Endodermal cell (in vitro differentiated cells): ENCODE measurements around the gene MACC1. TPM values are rescaled to one million over a fixed set of nuclear protein-coding genes. Genes with fewer than 3 reads are reported as not detected.

Experiments used
- DNase-seq: peaks from one replicate; pipeline ENCODE4 v3.0.0-alpha.2; 2017
- H3K27ac ChIP-seq: 2 replicates; pipeline ENCODE4 v1.5.1; 2013; ENCODE audit warnings: mild to moderate bottlenecking, low read depth, low read length, moderate library complexity
- H3K27me3 ChIP-seq: 2 replicates; pipeline ENCODE4 v1.6.1; 2013; ENCODE audit warnings: mild to moderate bottlenecking, low read length, moderate library complexity; ENCODE audit not compliant: insufficient read depth, control insufficient read depth, poor library complexity, severe bottlenecking
- H3K36me3 ChIP-seq: 2 replicates; pipeline ENCODE4 v1.7.0; 2013; ENCODE audit warnings: mild to moderate bottlenecking, low read length, moderate library complexity; ENCODE audit not compliant: control insufficient read depth, insufficient read depth
- H3K4me1 ChIP-seq: one replicate; pipeline ENCODE4 v1.7.0; 2013; ENCODE audit warnings: low read length; ENCODE audit not compliant: control insufficient read depth, insufficient read depth
- H3K4me3 ChIP-seq: 2 replicates; pipeline ENCODE4 v1.5.1; 2013; ENCODE audit warnings: mild to moderate bottlenecking, low read length, moderate library complexity
- H3K9ac ChIP-seq: 2 replicates; pipeline ENCODE4 v1.6.1; 2013; ENCODE audit warnings: mild to moderate bottlenecking, low read length, moderate library complexity; ENCODE audit not compliant: poor library complexity, severe bottlenecking; ENCODE audit errors: extremely low read depth
- H3K9me3 ChIP-seq: 2 replicates; pipeline ENCODE4 v1.6.1; 2013; ENCODE audit warnings: mild to moderate bottlenecking, low read length, moderate library complexity; ENCODE audit not compliant: control insufficient read depth
- H3K27ac Mint-ChIP-seq: 2 replicates; pipeline ENCODE4 v1.8.0; 2020; ENCODE audit warnings: mixed read lengths
- H3K27me3 Mint-ChIP-seq: 2 replicates; pipeline ENCODE4 v1.8.0; 2021; ENCODE audit warnings: mild to moderate bottlenecking, mixed read lengths; ENCODE audit not compliant: insufficient read depth
- H3K36me3 Mint-ChIP-seq: 2 replicates; pipeline ENCODE4 v1.8.0; 2020; ENCODE audit warnings: low read depth, mixed read lengths
- H3K4me1 Mint-ChIP-seq: 2 replicates; pipeline ENCODE4 v1.8.0; 2020; ENCODE audit warnings: mixed read lengths
- H3K4me3 Mint-ChIP-seq: 2 replicates; pipeline ENCODE4 v1.8.0; 2020; ENCODE audit warnings: mild to moderate bottlenecking, moderate library complexity, mixed read lengths
- H3K9me3 Mint-ChIP-seq: 2 replicates; pipeline ENCODE4 v1.8.0; 2020; ENCODE audit warnings: mild to moderate bottlenecking, mixed read lengths
- WGBS, 2 experiments: methylation state at CpG; one replicate each; pipeline versions ENCODE4 v1.1.5 to v1.1.7; 2013; ENCODE audit warnings: missing lambda C conversion rate in 2 of 2, mixed read lengths in 1 of 2; ENCODE audit not compliant: insufficient coverage in 1 of 2, insufficient read length in 1 of 2; 5-methylcytosine and 5-hydroxymethylcytosine counted together
- total RNA-seq, 2 donors: library from RNA; stranded (reverse); fragmentation: NEBNext Ultra II Directional in 1 of 2; extraction: Animal tissue kit (Norgen Biotek cat#: 25700) in 1 of 2; gene quantifications; 2 replicates in 1 of 2; 3 replicates in 1 of 2; pipeline ENCODE4 v1.2.1, GENCODE V29; 2021
- TF ChIP-seq, protein P1 (sequence below): fragments of 200-600 bp; sonication (generic); conservative IDR thresholded peaks from 2 replicates; pipeline ENCODE4 v1.5.0; 2021; ENCODE audit warnings: antibody characterized with exemption, mild to moderate bottlenecking

Gene MACC1
- total RNA-seq, 2 donors from 2014 or later, result 1.4 to 2.0 TPM

DNA sequence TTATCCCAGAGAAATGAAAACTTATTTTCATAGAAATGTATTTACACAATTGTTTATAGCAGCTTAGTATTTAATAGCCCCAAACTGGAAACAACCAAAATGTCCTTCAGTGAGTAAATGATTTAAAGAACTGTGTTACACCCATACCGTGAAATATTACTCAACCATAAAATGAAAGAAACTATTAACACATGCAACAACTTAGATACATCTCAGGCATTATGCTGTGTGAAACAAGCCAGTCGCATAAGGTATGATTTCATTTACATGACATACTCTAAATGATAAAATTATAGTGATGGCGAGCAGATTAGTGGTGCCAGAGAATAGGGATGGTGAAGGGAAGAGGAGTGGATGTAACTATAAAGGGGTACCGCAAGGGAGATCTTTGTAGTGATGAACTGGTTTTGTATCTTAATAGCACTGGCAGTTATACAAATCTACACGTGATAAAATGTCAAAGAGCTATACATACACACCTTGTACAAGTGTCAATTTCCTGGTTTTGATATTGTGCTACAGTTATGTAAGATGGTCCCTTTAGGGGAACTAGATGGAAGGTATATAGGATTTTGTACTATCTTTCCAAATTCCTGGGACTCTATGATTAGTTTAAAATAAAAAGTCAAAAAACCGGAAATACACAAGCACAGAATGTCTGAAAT is 40.5 kb downstream of the MACC1 start:
- Mint-ChIP-seq H3K27ac (no peak overlapping the region), H3K9me3 (no peaks in the 10 kb centered on the region), H3K4me1 (peaks cover 7% of the 10 kb centered on the region), H3K36me3 (no peaks in the 10 kb centered on the region), H3K27me3 (no peaks in the 10 kb centered on the region), H3K4me3 (no peak overlapping the region)
- Histone ChIP-seq H3K4me3 (no peak overlapping the region), H3K4me1 (no peaks in the 10 kb centered on the region), H3K27me3 (no peaks in the 10 kb centered on the region), H3K9me3 (no peaks in the 10 kb centered on the region), H3K36me3 (no peaks in the 10 kb centered on the region), H3K27ac (no peak overlapping the region), H3K9ac (no peak overlapping the region)
- DNase-seq, result no peak
- TF ChIP-seq, protein P1, sequence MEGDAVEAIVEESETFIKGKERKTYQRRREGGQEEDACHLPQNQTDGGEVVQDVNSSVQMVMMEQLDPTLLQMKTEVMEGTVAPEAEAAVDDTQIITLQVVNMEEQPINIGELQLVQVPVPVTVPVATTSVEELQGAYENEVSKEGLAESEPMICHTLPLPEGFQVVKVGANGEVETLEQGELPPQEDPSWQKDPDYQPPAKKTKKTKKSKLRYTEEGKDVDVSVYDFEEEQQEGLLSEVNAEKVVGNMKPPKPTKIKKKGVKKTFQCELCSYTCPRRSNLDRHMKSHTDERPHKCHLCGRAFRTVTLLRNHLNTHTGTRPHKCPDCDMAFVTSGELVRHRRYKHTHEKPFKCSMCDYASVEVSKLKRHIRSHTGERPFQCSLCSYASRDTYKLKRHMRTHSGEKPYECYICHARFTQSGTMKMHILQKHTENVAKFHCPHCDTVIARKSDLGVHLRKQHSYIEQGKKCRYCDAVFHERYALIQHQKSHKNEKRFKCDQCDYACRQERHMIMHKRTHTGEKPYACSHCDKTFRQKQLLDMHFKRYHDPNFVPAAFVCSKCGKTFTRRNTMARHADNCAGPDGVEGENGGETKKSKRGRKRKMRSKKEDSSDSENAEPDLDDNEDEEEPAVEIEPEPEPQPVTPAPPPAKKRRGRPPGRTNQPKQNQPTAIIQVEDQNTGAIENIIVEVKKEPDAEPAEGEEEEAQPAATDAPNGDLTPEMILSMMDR, result no peak
- WGBS, 2 experiments, result 94 to 100% methylated on average over 1 to 5 of the region's 6 CpGs

DNA sequence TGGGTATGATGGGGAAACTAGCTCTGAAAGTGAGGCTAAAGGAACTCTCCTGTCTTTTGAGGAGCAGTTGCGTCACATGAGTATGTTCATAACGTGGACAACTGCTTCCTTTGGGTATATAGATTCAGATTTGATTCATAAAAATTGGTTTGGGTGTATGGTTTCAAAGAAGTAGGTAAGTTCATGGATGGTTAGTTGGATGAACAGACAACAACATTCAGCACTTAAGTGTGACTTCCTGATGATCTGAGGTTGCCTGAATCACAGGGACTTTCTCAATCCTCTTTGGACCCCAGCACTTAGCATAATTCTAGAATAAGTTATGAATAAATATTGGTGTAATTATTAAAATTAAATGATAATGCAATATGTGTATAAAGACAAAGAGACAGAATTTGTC is 43.4 kb downstream of the MACC1 start:
- H3K27ac ChIP-seq, result no peak overlapping the region
- TF ChIP-seq, protein P1, result no peak
- no peaks in the 10 kb centered on the region for H3K9me3 ChIP-seq
- no peak overlapping the region for H3K4me3 Mint-ChIP-seq
- H3K9me3 Mint-ChIP-seq, result no peaks in the 10 kb centered on the region
- no peaks in the 10 kb centered on the region for H3K36me3 ChIP-seq
- H3K27ac Mint-ChIP-seq, result no peak overlapping the region
- no peaks in the 10 kb centered on the region for H3K36me3 Mint-ChIP-seq
- H3K4me1 ChIP-seq, result no peaks in the 10 kb centered on the region
- 92 to 94% methylated on average over 2 of the region's 2 CpGs for WGBS, 2 experiments
- peaks cover 10% of the 10 kb centered on the region for H3K4me1 Mint-ChIP-seq
- H3K27me3 Mint-ChIP-seq, result no peaks in the 10 kb centered on the region
- H3K9ac ChIP-seq, result no peak overlapping the region
- H3K27me3 ChIP-seq, result no peaks in the 10 kb centered on the region
- no peak for DNase-seq
- H3K4me3 ChIP-seq, result no peak overlapping the region

DNA sequence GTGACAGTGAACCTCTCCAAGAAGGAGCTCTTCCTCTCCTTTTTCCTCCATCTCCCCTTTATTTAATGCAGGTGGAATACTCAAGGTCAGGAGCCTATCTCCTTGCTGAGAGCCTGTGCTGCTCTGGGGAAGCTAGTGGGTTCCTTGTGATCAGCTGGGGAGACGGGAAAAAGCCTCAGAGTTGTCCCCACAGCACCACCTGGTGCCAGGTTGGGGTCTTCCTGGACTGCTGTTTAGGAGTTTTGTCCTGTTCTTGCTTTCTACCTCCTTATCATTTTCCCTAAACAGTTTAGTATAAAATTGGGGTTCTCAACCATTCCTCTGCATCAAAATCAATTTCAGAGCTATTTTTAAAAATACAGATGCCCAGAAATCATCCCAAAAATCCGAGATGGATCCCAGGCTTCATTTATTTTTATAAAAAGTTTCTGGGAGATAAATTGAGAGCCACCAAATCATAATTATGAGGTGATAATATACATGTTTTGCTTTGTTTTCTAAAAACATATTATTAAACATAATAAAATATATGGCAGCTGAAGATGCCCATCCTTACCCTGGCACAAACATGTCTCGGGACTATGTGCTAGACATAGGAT is 44.3 kb downstream of the MACC1 start:
- 45% methylated on average over 2 of the region's 3 CpGs; no CpG with 5 or more reads in 1 of the 2 experiments for WGBS, 2 experiments
- no peaks in the 10 kb centered on the region for H3K27me3 Mint-ChIP-seq
- no peaks in the 10 kb centered on the region for H3K4me1 ChIP-seq
- H3K9me3 Mint-ChIP-seq, result no peaks in the 10 kb centered on the region
- no peaks in the 10 kb centered on the region for H3K36me3 ChIP-seq
- no peak overlapping the region for H3K4me3 ChIP-seq
- peaks cover 10% of the 10 kb centered on the region for H3K4me1 Mint-ChIP-seq
- DNase-seq, result peak; percentile 94
- no peaks in the 10 kb centered on the region for H3K27me3 ChIP-seq
- H3K4me3 Mint-ChIP-seq, result no peak overlapping the region
- H3K27ac ChIP-seq, result no peak overlapping the region
- TF ChIP-seq, protein P1, result peak; percentile 93
- no peak overlapping the region for H3K9ac ChIP-seq
- no peaks in the 10 kb centered on the region for H3K9me3 ChIP-seq
- no peak overlapping the region for H3K27ac Mint-ChIP-seq
- no peaks in the 10 kb centered on the region for H3K36me3 Mint-ChIP-seq
